Smooth muscle cell (in vitro differentiated cells): ENCODE measurements around the gene KCNIP1. TPM values are rescaled to one million over a fixed set of nuclear protein-coding genes. Genes with fewer than 3 reads are reported as not detected.

Source experiments
- DNase-seq: peaks from one replicate; lab custom pipeline; 2025; ENCODE audit not compliant: unreplicated experiment; lab: John Stamatoyannopoulos, UW
- H2AFZ ChIP-seq: fragments of 200-600 bp; sonication (generic); 2 replicates; pipeline ENCODE4 v1.6.0; 2016; ENCODE audit warnings: antibody characterized with exemption, low read depth, mild to moderate bottlenecking
- H3F3A ChIP-seq: fragments of 200-600 bp; sonication (generic); 2 replicates; pipeline ENCODE4 v1.6.0; 2017; ENCODE audit warnings: antibody characterized with exemption, low read depth
- H3K27ac ChIP-seq: fragments of 200-600 bp; sonication (generic); 2 replicates; pipeline ENCODE4 v1.5.1; 2016; ENCODE audit warnings: low read depth, mild to moderate bottlenecking
- H3K27me3 ChIP-seq: fragments of 200-600 bp; sonication (generic); 2 replicates; pipeline ENCODE4 v1.6.1; 2016; ENCODE audit warnings: low read depth, mild to moderate bottlenecking
- H3K36me3 ChIP-seq: fragments of 200-600 bp; sonication (generic); 2 replicates; pipeline ENCODE4 v1.5.1; 2016; ENCODE audit warnings: low read depth
- H3K4me1 ChIP-seq: fragments of 200-600 bp; sonication (generic); 2 replicates; pipeline ENCODE4 v1.5.1; 2016; ENCODE audit warnings: low read depth
- H3K4me2 ChIP-seq: fragments of 200-600 bp; sonication (generic); 2 replicates; pipeline ENCODE4 v1.6.0; 2016; ENCODE audit warnings: mild to moderate bottlenecking
- H3K4me3 ChIP-seq: fragments of 200-600 bp; sonication (generic); 2 replicates; pipeline ENCODE4 v1.5.1; 2016; ENCODE audit warnings: mild to moderate bottlenecking
- H3K79me2 ChIP-seq: fragments of 200-600 bp; sonication (generic); 2 replicates; pipeline ENCODE4 v1.6.0; 2016; ENCODE audit warnings: low read depth, mild to moderate bottlenecking
- H3K9ac ChIP-seq: fragments of 200-600 bp; sonication (generic); 2 replicates; pipeline ENCODE4 v1.6.0; 2016; ENCODE audit warnings: low read depth
- H3K9me3 ChIP-seq: fragments of 200-600 bp; sonication (generic); replicated peaks from 2 replicates; pipeline ENCODE4 v1.5.1; 2016; ENCODE audit warnings: low read depth
- H4K20me1 ChIP-seq: fragments of 200-600 bp; sonication (generic); 2 replicates; pipeline ENCODE4 v1.6.0; 2016; ENCODE audit warnings: low read depth
- CTCF ChIP-seq: fragments of 200-600 bp; sonication (generic); IDR thresholded peaks from 2 replicates; pipeline ENCODE4 v1.5.1; 2017; ENCODE audit warnings: borderline replicate concordance, mild to moderate bottlenecking, antibody characterized with exemption; ENCODE audit not compliant: insufficient read depth, poor library complexity, severe bottlenecking
- WGBS: methylation state at CpG from one replicate; pipeline ENCODE4 v1.1.7; 2016; ENCODE audit warnings: low lambda C conversion rate; 5-methylcytosine and 5-hydroxymethylcytosine counted together
- polyA plus RNA-seq: library from polyadenylated mRNA; unstranded; fragments of >200 nt; fragmentation: Nextera tagmentation; extraction: Ambion mirVana; gene quantifications from 2 replicates; pipeline ENCODE4 v1.2.1, GENCODE V29; 2016
- total RNA-seq: library from RNA; depleted of rRNA; stranded (reverse); fragments of >200 nt; gene quantifications from 2 replicates; pipeline ENCODE4 v1.2.3, GENCODE V29; 2014

The KCNIP1 gene
- total and polyA plus RNA-seq, 2 experiments from 2014 or later = 0.50 TPM; not detected in 1

- Histone ChIP-seq H2AFZ (no peak overlapping the region), H3K9ac (no peak overlapping the region)
- WGBS = 31% methylated on average over 2 of the region's 2 CpGs
Measured at GRCh38 chr5:170481849-170482248, 22.0 kb upstream of the KCNIP1 start.

GRCh38 chr5:170482511-170482910, 21.3 kb upstream of the KCNIP1 start:
- Histone ChIP-seq H3K4me3 (no peak overlapping the region), H3K4me1 (no peaks in the 10 kb centered on the region), H3K9me3 (no peaks in the 10 kb centered on the region), H3K4me2 (no peak overlapping the region), H3K36me3 (no peaks in the 10 kb centered on the region), H3K27me3 (no peaks in the 10 kb centered on the region), H2AFZ (no peak overlapping the region), H4K20me1 (no peaks in the 10 kb centered on the region), H3K79me2 (no peaks in the 10 kb centered on the region), H3K27ac (no peak overlapping the region), H3K9ac (no peak overlapping the region), H3F3A (no peaks in the 10 kb centered on the region)
- DNase-seq = no peak
- TF ChIP-seq CTCF = no peak
- WGBS = 86% methylated on average over 4 of the region's 4 CpGs

More at GRCh38 chr5:170481849-170482248, 22.0 kb upstream of the KCNIP1 start:
- Histone ChIP-seq H3K4me3 (no peak overlapping the region), H3K9me3 (no peaks in the 10 kb centered on the region), H4K20me1 (no peaks in the 10 kb centered on the region), H3K4me1 (no peaks in the 10 kb centered on the region), H3K27ac (no peak overlapping the region), H3K36me3 (no peaks in the 10 kb centered on the region), H3K79me2 (no peaks in the 10 kb centered on the region), H3F3A (no peaks in the 10 kb centered on the region), H3K27me3 (no peaks in the 10 kb centered on the region), H3K4me2 (no peak overlapping the region)
- no peak for TF ChIP-seq CTCF
- DNase-seq = no peak

GRCh38 chr5:170483701-170484458, 19.9 kb upstream of the KCNIP1 start:
- Histone ChIP-seq H3K36me3 (no peaks in the 10 kb centered on the region), H3K79me2 (no peaks in the 10 kb centered on the region), H2AFZ (no peak overlapping the region), H4K20me1 (no peaks in the 10 kb centered on the region), H3F3A (no peaks in the 10 kb centered on the region), H3K27me3 (no peaks in the 10 kb centered on the region), H3K27ac (no peak overlapping the region), H3K9ac (no peak overlapping the region), H3K4me1 (no peaks in the 10 kb centered on the region), H3K9me3 (no peaks in the 10 kb centered on the region), H3K4me3 (no peak overlapping the region), H3K4me2 (no peak overlapping the region)
- 68% methylated on average over 19 of the region's 19 CpGs for WGBS
- no peak for DNase-seq
- no peak for TF ChIP-seq CTCF

- no peak for DNase-seq
- TF ChIP-seq CTCF = no peak
- Histone ChIP-seq H3K27me3 (no peaks in the 10 kb centered on the region), H3K27ac (no peak overlapping the region), H3K79me2 (no peaks in the 10 kb centered on the region), H3K4me2 (no peak overlapping the region), H3K4me3 (no peak overlapping the region), H3K36me3 (no peaks in the 10 kb centered on the region), H3K4me1 (no peaks in the 10 kb centered on the region), H3K9me3 (no peaks in the 10 kb centered on the region), H3K9ac (no peak overlapping the region), H4K20me1 (no peaks in the 10 kb centered on the region), H2AFZ (no peak overlapping the region), H3F3A (no peaks in the 10 kb centered on the region)
- WGBS = 90% methylated on average over 6 of the region's 6 CpGs
Measured at GRCh38 chr5:170484459-170484831, 19.4 kb upstream of the KCNIP1 start.
